NCI-H2171 treated with DMSO at 0.1 percent for 48 hours (cell line): Measurements from ENCODE around the gene CATSPERZ.
"Not testable (repeated sequence)": the region's sequence is repeated elsewhere in the genome, so short reads cannot be mapped to it uniquely, and the experiment has no call there.

Experiments used
- DNase-seq: peaks from one replicate; lab custom pipeline; 2025; lab: John Stamatoyannopoulos, UW

The CATSPERZ gene

DNA sequence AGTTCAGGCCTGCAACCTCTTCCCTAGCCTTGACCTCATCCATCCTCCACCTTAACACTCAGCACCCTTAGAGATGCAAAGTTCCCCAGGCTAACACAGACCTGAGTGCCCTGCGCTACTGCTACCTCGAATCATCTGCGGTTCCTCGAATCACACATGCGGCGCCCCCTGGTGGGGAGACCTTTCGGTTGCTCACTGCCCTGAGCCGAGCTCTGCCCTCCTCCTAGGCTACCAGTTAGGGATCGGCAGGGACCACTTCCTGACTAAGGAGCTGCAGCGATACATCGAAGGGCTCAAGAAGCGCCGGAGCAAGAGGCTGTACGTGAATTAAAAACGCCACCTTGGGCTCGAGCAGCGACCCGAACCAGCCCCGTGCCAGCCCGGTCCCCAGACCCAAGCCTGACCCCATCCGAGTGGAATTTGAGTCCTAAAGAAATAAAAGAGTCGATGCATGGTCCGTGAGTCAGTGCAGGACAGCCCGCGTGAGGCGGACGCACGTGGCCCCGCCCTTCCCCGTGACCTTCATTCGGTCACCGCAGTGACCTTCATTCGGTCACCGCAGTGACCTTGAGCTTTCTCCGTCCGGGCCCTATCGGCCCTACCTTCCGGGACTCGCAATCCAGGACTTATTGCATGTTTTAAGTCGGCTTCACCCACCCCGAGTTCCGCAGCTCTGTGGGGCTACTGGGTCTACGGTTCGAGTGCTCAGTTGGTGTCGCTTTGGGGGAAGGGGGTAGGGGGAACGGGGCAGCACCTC lies 4.3 kb downstream of the CATSPERZ start:
- DNase-seq: peak; percentile 85

DNA sequence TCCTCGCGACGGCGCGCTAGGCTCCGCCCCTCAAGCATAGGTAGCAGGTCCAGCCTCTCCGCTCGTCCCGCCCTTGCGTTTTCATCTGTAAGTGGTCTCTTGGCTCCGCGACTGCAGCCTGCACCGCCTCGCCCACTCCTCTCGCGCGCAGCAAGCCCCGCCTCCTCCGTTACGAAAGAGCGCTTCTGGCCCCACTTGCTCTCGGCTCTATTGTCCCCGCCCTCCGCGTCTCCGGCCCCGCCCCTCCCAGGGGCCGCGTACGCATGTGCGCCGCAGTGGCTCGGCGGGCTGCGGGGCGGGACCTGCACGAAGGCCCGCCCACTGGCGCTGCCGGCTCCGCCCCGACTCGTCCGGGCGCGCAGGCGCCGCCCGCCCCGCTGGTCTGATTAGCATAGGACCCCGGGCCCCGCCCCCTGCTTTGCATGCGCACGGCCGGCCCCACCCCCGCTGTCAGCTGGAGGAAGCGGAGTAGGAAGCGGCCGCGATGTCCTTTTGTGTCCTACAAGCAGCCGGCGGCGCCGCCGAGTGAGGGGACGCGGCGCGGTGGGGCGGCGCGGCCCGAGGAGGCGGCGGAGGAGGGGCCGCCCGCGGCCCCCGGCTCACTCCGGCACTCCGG lies 5.0 kb downstream of the CATSPERZ start, which contains the start of gene ESRRA:
ESRRA (plus strand) TSS at position 450 of the 616 bp plus-strand sequence. CDS start 1,656 bp downstream, outside the sequence.
- DNase-seq: peak; percentile 99

DNA sequence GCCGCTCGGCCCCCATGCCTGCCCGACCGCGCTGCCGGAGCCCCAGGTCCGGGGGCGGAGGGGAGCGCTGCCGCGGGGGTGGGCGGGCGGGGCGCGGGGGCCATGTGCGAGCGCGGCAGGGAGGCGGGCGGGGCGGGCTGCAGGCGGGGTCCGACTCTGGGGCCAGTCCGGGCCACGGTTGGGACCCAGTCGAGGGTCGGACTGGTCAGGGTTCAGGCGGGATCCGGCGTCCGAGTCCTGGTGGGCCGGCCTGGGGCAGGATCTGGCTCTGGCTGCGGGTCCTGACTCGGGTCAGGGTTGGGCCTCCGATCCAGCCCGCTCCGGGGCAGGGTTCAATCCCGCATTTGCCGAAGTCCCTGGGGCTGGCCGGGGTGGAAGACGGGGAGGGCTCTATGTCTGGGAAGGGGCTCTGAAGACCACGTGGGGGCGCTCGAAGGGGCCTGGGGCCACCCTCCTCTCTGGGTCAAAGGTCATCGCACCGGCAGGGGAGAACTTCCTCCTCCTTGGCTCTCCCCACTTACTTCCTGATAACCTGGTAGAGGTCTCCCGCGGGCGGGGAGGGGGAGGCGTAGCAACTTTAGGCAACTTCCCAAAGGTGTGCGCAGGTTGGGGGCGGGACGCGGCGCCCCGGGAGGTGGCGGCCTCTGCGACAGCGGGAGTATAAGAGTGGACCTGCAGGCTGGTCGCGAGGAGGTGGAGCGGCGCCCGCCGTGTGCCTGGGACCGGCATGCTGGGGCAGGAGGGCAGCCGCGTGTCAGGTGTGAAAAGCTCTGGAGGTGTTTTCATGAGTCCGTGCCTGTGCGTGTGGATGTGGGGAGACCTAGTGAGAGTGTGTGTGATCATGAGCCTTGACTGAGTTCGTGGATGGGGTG lies 5.8 kb downstream of the CATSPERZ start:
- DNase-seq: peak; percentile 60

DNA sequence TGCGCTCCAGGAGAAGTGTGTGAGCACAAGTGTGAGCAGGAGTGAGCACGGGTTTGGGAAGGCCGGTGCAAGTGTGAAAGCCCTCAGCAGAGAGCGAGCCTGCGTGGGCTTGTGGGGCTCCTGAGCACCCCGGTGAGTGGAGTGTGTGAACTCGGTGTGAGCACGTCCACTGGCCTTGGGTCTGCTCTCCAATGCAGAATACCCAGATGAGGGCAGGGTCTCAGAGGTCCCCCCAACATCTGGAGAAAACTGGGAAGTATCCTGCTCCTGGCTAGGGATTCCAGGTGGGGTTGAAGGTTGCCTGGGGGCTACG lies 6.4 kb downstream of the CATSPERZ start:
- DNase-seq: no peak

DNA sequence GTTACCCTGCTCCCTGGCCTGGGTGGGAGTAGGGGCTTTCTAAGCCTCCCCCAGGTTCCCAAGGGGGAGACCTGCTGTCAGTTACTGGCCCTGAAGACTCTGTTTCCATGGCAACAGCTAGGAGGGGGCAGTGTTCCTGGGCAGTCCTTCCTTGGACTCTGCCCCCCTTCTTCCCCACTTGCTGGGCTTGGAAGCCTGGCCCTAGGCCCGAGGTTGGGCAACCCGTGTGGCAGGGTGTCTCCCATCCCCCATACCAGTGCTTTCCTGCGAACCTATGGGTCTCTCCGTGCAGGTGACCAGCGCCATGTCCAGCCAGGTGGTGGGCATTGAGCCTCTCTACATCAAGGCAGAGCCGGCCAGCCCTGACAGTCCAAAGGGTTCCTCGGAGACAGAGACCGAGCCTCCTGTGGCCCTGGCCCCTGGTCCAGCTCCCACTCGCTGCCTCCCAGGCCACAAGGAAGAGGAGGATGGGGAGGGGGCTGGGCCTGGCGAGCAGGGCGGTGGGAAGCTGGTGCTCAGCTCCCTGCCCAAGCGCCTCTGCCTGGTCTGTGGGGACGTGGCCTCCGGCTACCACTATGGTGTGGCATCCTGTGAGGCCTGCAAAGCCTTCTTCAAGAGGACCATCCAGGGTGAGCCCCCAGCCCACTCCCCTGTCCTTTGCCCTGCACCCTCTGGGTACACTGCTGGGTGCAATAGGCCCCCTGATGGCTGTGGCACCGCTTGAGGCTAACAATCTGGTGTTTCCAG lies 6.9 kb downstream of the CATSPERZ start:
- no peak for DNase-seq

DNA sequence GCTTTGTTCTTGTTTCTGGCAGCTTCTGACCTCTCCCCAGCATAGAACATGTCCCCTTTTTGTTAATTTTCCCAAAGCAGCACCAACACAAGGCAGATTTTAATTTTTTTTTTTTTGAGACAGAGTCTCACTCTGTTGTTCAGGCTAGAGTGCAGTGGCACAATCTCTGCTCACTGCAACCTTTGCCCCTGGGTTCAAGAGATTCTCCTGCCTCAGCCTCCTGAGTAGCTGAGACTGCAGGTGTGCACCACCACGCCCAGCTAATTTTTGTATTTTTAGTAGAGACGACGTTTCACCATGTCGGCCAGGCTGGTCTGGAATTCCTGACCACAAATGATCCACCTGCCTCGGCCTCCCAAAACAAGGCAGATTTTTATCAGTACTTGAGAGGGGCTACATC lies 7.6 kb downstream of the CATSPERZ start:
- not testable (repeated sequence) for DNase-seq

DNA sequence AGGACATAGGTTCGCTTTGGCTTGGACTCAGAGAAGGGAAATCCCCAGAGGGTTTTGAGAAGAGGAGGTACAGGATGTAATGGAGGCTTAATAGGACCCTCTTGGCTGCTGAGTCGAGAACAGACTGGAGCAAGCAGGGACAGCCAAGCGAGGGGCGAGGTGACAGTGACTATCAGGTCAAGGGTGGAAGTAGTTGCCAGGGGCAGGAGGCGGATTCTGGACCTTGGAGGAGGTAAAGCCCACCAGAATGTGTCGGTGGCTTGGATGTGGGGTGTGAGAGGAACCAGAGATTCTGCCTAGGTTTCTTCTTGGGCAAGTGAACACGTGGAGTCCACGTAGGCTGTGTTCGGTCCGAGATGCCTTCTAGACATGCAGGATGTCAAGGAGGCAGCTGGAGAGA lies 12.8 kb downstream of the CATSPERZ start:
- no peak for DNase-seq

DNA sequence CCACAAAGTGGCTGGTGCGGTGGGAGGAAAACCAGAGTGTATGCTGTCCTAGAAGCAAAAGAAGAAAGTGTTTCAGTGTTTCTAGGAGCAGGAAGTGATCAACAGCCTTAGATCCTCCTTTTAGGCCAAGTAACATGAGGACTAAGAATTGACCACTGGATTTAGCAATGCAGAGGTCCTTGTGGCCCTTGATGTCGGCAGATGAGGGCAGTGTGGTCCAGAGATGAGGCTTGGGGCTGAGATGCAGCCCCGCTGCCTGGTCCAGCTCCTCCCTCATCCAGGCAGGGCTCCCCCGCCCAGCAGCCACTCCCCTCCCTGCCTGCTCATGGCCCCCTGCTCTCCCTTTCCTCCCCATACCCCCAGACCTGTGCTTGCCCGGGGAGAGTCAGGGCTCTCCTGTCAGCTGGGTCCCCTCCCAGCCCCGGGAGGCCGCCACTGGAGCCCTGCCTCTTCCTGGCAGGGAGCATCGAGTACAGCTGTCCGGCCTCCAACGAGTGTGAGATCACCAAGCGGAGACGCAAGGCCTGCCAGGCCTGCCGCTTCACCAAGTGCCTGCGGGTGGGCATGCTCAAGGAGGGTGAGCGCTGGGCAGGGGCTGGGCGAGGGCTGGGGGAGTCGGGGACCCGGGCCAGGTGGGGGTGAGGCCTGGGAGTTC lies 13.5 kb downstream of the CATSPERZ start:
- no peak for DNase-seq

DNA sequence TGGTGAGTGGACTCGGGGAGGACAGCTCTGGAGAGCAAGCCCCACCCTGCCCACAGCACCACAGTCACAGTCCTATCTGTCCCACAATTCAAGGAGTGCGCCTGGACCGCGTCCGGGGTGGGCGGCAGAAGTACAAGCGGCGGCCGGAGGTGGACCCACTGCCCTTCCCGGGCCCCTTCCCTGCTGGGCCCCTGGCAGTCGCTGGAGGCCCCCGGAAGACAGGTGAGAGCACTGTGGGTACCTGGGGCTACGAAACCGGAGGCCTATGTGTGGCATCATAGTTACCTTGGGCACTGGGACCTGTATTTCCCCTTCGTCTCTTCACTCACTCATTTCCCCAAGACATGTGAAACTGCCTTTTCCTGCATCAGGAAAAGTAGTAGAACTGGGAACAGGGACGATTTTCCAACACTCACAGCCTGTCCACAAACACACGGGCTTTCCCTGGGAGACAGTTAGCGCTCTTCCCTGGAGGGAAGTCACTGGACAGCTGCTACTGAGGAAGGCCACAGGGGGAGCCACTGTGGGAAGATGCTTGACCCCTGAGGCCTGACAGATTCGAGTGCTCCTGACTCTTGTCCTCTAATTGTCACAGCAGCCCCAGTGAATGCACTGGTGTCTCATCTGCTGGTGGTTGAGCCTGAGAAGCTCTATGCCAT lies 14.1 kb downstream of the CATSPERZ start:
- DNase-seq: no peak

DNA sequence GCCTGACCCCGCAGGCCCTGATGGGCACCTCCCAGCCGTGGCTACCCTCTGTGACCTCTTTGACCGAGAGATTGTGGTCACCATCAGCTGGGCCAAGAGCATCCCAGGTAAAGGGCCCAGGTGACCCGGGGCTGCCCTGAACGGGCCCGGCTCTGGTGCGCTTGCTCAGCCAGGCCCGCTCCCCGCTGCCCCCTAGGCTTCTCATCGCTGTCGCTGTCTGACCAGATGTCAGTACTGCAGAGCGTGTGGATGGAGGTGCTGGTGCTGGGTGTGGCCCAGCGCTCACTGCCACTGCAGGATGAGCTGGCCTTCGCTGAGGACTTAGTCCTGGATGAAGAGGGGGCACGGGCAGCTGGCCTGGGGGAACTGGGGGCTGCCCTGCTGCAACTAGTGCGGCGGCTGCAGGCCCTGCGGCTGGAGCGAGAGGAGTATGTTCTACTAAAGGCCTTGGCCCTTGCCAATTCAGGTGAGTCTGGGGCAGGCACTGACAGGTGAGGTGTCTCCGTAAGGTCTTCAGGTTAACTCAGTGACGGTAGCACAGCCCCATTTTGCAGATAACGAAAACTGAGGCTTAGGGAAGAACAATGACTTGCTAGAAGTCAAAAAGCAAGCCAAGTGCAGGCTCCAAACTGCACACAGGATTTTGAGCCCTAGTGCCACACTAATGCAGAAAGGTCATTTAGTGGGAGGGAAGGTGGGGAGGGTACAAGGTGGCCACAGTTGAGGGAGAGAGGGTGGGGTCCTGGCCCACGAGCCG lies 14.8 kb downstream of the CATSPERZ start:
- DNase-seq: no peak

DNA sequence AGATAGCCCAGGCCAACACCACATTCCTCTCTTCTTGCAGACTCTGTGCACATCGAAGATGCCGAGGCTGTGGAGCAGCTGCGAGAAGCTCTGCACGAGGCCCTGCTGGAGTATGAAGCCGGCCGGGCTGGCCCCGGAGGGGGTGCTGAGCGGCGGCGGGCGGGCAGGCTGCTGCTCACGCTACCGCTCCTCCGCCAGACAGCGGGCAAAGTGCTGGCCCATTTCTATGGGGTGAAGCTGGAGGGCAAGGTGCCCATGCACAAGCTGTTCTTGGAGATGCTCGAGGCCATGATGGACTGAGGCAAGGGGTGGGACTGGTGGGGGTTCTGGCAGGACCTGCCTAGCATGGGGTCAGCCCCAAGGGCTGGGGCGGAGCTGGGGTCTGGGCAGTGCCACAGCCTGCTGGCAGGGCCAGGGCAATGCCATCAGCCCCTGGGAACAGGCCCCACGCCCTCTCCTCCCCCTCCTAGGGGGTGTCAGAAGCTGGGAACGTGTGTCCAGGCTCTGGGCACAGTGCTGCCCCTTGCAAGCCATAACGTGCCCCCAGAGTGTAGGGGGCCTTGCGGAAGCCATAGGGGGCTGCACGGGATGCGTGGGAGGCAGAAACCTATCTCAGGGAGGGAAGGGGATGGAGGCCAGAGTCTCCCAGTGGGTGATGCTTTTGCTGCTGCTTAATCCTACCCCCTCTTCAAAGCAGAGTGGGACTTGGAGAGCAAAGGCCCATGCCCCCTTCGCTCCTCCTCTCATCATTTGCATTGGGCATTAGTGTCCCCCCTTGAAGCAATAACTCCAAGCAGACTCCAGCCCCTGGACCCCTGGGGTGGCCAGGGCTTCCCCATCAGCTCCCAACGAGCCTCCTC lies 15.7 kb downstream of the CATSPERZ start:
- not testable (repeated sequence) for DNase-seq

DNA sequence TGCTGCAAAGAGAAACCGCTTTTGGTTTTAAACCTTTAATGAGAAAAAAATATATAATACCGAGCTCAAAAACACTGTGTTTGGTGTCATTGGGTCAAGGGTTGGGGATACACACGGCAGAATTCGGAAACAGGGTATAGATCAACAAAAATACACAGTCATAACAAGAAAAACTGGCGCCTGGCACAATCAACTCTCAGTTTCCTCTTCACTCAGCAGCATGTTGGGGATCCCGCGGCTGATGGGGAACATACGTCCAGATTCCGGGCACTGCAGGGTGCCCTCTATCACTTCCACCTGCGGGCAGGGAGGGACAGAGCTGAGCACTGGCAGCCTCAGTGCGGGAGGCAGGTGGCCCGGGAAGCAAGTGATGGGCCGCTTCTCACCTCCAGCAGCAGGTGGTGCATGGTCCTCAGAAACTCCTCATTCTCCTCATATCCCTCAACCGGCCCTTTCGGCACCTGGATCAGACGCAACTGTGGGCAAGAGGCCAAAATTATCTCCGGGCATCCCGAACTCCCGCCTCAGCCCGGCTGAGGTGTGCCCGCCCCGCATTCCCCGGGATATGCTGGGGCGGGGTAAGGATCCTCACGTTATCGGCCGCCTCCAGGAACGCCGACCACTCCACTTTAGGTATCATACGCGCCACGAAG lies 16.6 kb downstream of the CATSPERZ start:
- peak; percentile 82 for DNase-seq

DNA sequence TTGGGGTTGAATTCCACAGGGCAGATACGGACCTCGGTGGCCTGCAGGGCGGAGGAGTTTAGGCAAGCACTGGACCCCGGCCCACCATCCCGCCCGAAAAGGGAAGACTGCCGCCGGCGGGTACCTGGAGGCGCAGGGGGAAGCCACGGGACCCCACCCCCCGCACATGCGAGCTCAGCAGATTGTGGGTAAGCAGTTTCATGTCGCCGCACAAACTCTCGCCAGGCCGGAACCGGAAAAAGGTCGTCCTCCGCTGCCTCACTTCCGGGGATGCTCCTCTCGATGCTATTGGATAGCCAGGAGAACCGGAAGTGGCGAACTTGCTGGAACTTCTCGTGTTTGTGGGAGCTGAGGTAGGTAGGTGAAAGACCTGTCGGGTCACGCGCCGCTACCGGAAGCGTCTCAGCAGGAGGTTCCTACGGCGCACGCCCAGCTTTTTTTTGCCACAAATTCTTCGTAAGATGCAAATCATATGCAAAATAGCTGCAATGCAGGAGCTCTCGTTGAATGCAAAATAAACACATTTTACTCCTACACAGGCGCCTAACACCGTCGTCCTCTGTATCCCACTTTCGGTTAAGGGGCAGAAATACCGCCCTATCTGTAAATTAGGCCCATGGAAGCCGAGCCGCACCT lies 17.3 kb downstream of the CATSPERZ start, which contains the start of gene TRMT112:
TRMT112 (minus strand) TSS at position 235 of the 636 bp plus-strand sequence; CDS start at position 202, 33 bp downstream.
- peak; percentile 99 for DNase-seq

DNA sequence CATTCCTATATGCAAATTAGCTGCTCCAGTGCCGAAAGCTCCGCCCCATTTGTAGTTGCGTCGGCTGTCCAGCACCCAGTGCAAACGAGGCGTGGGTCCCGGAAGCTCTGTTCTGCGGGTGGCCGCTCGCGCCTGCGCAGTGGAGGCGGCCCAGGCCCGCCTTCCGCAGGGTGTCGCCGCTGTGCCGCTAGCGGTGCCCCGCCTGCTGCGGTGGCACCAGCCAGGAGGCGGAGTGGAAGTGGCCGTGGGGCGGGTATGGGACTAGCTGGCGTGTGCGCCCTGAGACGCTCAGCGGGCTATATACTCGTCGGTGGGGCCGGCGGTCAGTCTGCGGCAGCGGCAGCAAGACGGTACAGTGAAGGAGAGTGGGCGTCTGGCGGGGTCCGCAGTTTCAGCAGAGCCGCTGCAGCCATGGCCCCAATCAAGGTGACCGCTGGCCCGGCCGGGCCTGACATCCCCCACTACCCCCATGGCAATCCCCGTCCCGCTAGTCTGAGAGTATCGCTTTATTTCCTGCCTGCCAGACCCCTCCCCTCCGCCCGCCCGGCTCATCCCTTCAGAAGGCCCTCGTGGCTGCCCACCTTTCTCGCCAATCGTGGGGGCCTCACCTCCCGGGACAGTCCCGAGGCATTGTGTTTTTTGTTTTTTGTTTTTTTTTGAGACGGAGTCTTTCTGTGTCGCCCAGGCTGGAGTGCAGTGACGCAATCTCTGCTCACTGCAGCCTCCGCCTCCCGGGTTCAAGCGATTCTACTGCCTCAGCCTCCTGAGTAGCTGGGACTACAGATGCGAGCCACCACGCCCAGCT lies 18.0 kb downstream of the CATSPERZ start, which contains the start of gene PRDX5:
PRDX5 (plus strand) TSS at position 161 of the 805 bp plus-strand sequence; CDS start at position 256, 95 bp downstream.
- DNase-seq: peak; percentile 97

DNA sequence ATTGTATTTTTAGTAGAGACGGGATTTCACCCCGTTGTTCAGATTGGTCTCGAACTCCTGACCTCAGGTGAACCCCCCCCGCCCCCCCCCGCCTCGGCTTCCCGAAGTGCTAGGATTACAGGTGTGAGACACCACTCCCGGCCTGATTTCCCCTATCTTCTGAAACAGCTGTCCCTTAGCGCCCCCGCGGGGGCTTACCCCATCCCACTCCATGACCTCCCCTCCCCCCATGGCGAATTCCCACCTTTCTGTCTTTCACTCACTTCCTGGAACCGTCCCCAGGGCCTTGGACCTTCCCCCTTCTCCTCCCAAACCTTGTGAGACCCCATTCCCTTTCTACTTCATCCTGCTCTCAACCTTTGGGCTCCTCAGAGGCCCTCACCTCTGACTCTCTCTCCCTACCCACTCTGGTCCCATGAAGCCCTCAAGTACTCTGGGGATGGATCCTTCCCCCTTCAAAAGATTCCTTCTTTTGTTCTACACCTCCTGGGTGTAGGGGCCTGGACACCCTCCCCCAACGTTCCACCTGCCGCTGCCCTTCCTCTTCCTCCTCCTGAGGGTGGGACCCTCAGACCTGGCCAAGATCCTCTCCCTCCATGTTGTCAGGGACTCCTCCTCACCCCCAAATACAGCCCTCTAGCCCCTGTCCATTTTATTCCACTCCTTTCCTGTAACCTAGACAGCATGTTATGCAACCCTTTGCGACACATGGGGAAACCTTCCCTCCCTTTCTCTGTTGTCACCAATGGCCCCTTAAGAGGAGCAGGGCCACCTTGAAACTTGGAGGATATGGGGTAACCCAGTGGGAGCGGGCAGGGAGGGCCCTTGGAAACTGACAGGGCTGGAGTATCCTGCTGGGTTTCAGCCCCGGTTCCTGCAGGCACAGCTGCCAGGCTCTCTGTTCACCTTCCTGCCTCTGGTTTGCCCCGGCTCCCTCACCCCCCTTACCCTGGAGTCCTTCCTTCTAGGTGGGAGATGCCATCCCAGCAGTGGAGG lies 18.9 kb downstream of the CATSPERZ start:
- DNase-seq: peak; percentile 29

DNA sequence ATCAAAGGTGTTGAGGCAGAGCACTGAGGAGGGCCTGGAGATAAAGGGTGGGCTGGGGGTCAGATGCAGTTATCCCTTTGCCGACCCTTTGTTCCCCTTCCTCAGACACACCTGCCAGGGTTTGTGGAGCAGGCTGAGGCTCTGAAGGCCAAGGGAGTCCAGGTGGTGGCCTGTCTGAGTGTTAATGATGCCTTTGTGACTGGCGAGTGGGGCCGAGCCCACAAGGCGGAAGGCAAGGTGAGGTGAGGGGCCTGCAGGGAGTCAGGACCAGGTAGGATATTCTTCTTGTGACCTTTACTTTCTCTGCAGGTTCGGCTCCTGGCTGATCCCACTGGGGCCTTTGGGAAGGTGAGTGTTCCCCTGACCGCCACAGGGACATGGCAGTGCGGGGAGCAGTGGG lies 20.4 kb downstream of the CATSPERZ start:
- DNase-seq: no peak
